Ishikawa (cell line): Measurements from ENCODE around the gene MYLK3.

Experiments
- CEBPB ChIP-seq: IDR thresholded peaks from 2 replicates; pipeline ENCODE4 v1.6.1; 2012
- CREB1 ChIP-seq: IDR thresholded peaks from 2 replicates; pipeline ENCODE4 v1.6.1; 2012; ENCODE audit warnings: low read depth
- EGR1 ChIP-seq: IDR thresholded peaks from 2 replicates; pipeline ENCODE4 v1.6.1; 2012
- EP300 ChIP-seq: IDR thresholded peaks from 2 replicates; pipeline ENCODE4 v1.6.1; 2012; ENCODE audit warnings: borderline replicate concordance
- FOXM1 ChIP-seq: IDR thresholded peaks from 2 replicates; pipeline ENCODE4 v1.6.1; 2012; ENCODE audit warnings: low read depth, borderline replicate concordance
- MAX ChIP-seq: IDR thresholded peaks from 2 replicates; pipeline ENCODE4 v1.6.1; 2012
- NFIC ChIP-seq: IDR thresholded peaks from 2 replicates; pipeline ENCODE4 v1.6.1; 2012
- RAD21 ChIP-seq: IDR thresholded peaks from 2 replicates; pipeline ENCODE4 v1.6.1; 2012; ENCODE audit warnings: low read depth
- REST ChIP-seq: IDR thresholded peaks from 2 replicates; pipeline ENCODE4 v1.6.1; 2012; ENCODE audit warnings: low read depth, mild to moderate bottlenecking
- TAF1 ChIP-seq: IDR thresholded peaks from 2 replicates; pipeline ENCODE4 v1.6.1; 2012; ENCODE audit warnings: low read depth, mild to moderate bottlenecking
- TCF12 ChIP-seq: IDR thresholded peaks from 2 replicates; pipeline ENCODE4 v1.6.1; 2012; ENCODE audit warnings: low read depth
- TEAD4 ChIP-seq: IDR thresholded peaks from 2 replicates; pipeline ENCODE4 v1.6.1; 2012
- USF1 ChIP-seq: IDR thresholded peaks from 2 replicates; pipeline ENCODE4 v1.6.1; 2012
- YY1 ChIP-seq: IDR thresholded peaks from 2 replicates; pipeline ENCODE4 v1.6.1; 2012; ENCODE audit warnings: low read depth
- ZBTB7A ChIP-seq: IDR thresholded peaks from 2 replicates; pipeline ENCODE4 v1.6.1; 2012; ENCODE audit warnings: low read depth

The MYLK3 gene

DNA sequence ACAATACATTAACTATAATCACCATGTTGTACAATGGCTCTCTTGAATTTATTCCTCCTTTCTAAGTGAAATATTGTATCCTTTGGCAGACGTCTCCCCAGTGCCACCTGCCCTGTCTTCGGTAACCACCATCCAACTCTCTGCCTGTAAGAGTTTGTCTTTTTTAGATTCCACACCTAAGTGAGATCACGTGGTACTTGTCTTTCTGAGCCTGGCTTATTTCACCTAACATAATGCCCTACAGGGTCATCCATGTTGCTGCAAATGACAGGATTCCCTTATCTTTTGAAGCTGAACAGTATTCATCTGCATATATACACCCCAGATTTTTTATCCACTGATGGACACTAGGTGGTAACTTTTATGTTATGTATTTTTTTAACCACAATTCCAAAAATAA, 34.5 kb downstream of the MYLK3 start:
- TF ChIP-seq NFIC (no peak), TCF12 (no peak), RAD21 (no peak), TEAD4 (no peak), USF1 (no peak), FOXM1 (no peak), CREB1 (no peak), CEBPB (no peak), REST (no peak), EP300 (no peak), EGR1 (no peak), ZBTB7A (no peak), TAF1 (no peak), YY1 (no peak), MAX (no peak)

- no peak for TF ChIP-seq NFIC
- no peak for TF ChIP-seq YY1
- TF ChIP-seq EP300: no peak
- TF ChIP-seq CREB1: no peak
- TF ChIP-seq TCF12: no peak
- TF ChIP-seq FOXM1: no peak
- TF ChIP-seq TAF1: no peak
- no peak for TF ChIP-seq REST
- TF ChIP-seq CEBPB: no peak
- TF ChIP-seq TEAD4: no peak
- no peak for TF ChIP-seq RAD21
- TF ChIP-seq MAX: no peak
- TF ChIP-seq EGR1: no peak
- no peak for TF ChIP-seq USF1
- no peak for TF ChIP-seq ZBTB7A
These were observed 35.2 kb downstream of the MYLK3 start for GRCh38 chr16:46712911-46713310.

DNA sequence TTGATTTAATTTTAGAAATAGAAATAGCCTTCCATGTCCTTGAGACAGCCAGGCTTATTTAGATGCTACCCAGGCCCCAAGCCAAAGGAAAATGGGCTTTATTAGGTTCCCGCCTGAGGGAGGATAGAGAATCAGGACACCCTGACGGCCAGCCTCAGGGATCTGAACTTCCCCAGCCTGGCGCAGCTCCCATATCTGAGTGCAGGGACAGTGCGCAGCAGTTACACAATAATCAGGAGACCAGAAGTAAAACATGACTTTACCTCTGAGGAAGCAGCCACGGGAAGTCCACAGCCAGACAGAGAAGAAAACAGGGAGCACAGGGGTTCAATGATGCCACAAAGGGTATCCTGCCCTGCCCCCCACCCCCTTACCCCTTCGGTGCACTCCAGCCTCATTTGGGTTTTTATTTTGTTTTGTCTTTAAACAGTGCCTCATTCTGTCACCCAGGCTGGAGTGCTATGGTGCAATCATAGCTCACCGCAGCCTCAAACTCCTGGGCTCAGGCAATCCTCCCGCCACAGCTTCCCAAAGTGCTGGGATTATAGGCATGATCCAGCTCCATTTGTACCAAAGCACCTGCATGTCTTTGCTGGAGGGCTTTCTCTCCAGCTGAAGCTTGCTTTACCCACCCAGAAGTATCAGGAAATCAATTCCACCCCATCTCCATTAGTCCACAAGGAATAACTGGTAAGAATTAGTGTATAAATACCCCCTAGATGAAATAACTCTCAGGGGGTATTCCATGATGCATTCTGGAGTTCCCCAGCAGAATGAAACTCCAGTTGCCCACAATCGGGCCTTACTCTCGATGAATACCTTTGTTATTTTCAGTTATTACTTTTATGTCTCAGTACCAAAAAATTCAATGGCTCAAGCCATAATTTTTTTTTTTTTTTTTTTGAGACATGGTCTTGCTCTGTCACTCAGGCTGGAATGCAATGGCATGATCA, 36.8 kb downstream of the MYLK3 start:
- TF ChIP-seq FOXM1 (no peak), CREB1 (no peak), REST (no peak), USF1 (no peak), NFIC (no peak), CEBPB (no peak), TEAD4 (no peak), TCF12 (no peak), RAD21 (no peak), EP300 (no peak), YY1 (no peak), MAX (no peak), TAF1 (no peak), EGR1 (no peak), ZBTB7A (no peak)
